H1 (cell line): ENCODE measurements around the gene ELMO3. TPM values are rescaled to one million over a fixed set of nuclear protein-coding genes. Genes with fewer than 3 reads are reported as not detected.

Experiments
- ASH2L ChIP-seq: fragments of 200-600, 300-600 bp; sonication (generic); IDR thresholded peaks from one replicate; pipeline ENCODE4 v1.7.1; 2017; ENCODE audit warnings: low read length
- ATF3 ChIP-seq: IDR thresholded peaks from 2 replicates; pipeline ENCODE4 v1.6.1; 2011; ENCODE audit warnings: low read depth, mild to moderate bottlenecking, low read length; ENCODE audit not compliant: insufficient read depth
- BCL11A ChIP-seq, 2 experiments: IDR thresholded peaks; one replicate each; pipeline ENCODE4 v1.6.1; 2011; ENCODE audit warnings: low read depth in 2 of 2, low read length in 2 of 2, mild to moderate bottlenecking in 2 of 2
- CHD1 ChIP-seq: IDR thresholded peaks from 2 replicates; pipeline ENCODE4 v1.6.1; 2012; ENCODE audit warnings: low read depth, low read length, improper control_type of control experiment
- CREB1 ChIP-seq: IDR thresholded peaks from 2 replicates; pipeline ENCODE4 v1.6.1; 2012; ENCODE audit warnings: inconsistent platforms
- CTBP2 ChIP-seq: IDR thresholded peaks from 2 replicates; pipeline ENCODE4 v1.7.0; 2011; ENCODE audit warnings: borderline replicate concordance, mild to moderate bottlenecking, moderate library complexity, mixed read lengths, low read length; ENCODE audit not compliant: insufficient read depth, insufficient read length
- GABPA ChIP-seq: IDR thresholded peaks from 2 replicates; pipeline ENCODE4 v1.6.1; 2011; ENCODE audit warnings: mild to moderate bottlenecking, low read length, moderate library complexity, borderline replicate concordance; ENCODE audit not compliant: insufficient read depth
- HDAC2 ChIP-seq, 2 experiments: fragments of 300-600 bp in 1 of 2; sonication (generic) in 1 of 2; IDR thresholded peaks; 2 replicates each; pipeline ENCODE4 v1.6.1; 2011 to 2012; ENCODE audit warnings: low read depth in 2 of 2, low read length in 2 of 2, mild to moderate bottlenecking in 2 of 2, moderate library complexity in 2 of 2, borderline replicate concordance in 1 of 2, inconsistent platforms in 1 of 2
- JUN ChIP-seq: IDR thresholded peaks from 2 replicates; pipeline ENCODE4 v1.6.1; 2011; ENCODE audit warnings: low read depth, mild to moderate bottlenecking, improper control_type of control experiment, low read length
- JUND ChIP-seq: IDR thresholded peaks from 2 replicates; pipeline ENCODE4 v1.6.1; 2011; ENCODE audit warnings: mild to moderate bottlenecking, improper control_type of control experiment, low read length
- KDM5A ChIP-seq: fragments of 200-600 bp; IDR thresholded peaks from 2 replicates; pipeline ENCODE4 v1.7.1; 2012; ENCODE audit warnings: mild to moderate bottlenecking, low read length, inconsistent platforms, mixed read lengths
- MAFK ChIP-seq: IDR thresholded peaks from 2 replicates; pipeline ENCODE4 v1.6.1; 2012; ENCODE audit warnings: low read depth, mild to moderate bottlenecking, improper control_type of control experiment, low read length
- MAX ChIP-seq: IDR thresholded peaks from 2 replicates; pipeline ENCODE4 v1.6.1; 2012; ENCODE audit warnings: inconsistent platforms
- POLR2AphosphoS5 ChIP-seq: IDR thresholded peaks from 2 replicates; pipeline ENCODE4 v1.6.1; 2011; ENCODE audit warnings: low read depth, low read length
- RFX5 ChIP-seq: IDR thresholded peaks from 2 replicates; pipeline ENCODE4 v1.6.1; 2011; ENCODE audit warnings: low read depth, low read length, improper control_type of control experiment, borderline replicate concordance
- SAP30 ChIP-seq: fragments of 300-600 bp; sonication (generic); IDR thresholded peaks from 2 replicates; pipeline ENCODE4 v1.7.1; 2012; ENCODE audit warnings: low read length, moderate library complexity, mild to moderate bottlenecking, inconsistent platforms; ENCODE audit not compliant: insufficient read depth, insufficient replicate concordance
- SIN3A ChIP-seq, 2 experiments: IDR thresholded peaks in 1 of 2; conservative IDR thresholded peaks in 1 of 2; 2 replicates each; pipeline ENCODE4 v1.6.1; 2011 to 2012; ENCODE audit warnings: low read length in 2 of 2, improper control_type of control experiment in 1 of 2, low read depth in 1 of 2, mild to moderate bottlenecking in 1 of 2
- SIRT6 ChIP-seq: IDR thresholded peaks from one replicate; pipeline ENCODE4 v1.7.1; 2012; ENCODE audit warnings: low read length, inconsistent platforms
- SP1 ChIP-seq: IDR thresholded peaks from 2 replicates; pipeline ENCODE4 v1.6.1; 2011; ENCODE audit warnings: low read depth, low read length
- SUZ12 ChIP-seq: fragments of 200-600 bp; sonication (generic); IDR thresholded peaks from 2 replicates; pipeline ENCODE4 v1.6.1; 2012; ENCODE audit warnings: mild to moderate bottlenecking, inconsistent platforms, low read length, moderate library complexity, mixed read lengths
- TCF12 ChIP-seq: IDR thresholded peaks from 2 replicates; pipeline ENCODE4 v1.6.1; 2011; ENCODE audit warnings: low read depth, mild to moderate bottlenecking, low read length
- YY1 ChIP-seq: IDR thresholded peaks from 2 replicates; pipeline ENCODE4 v1.6.1; 2011; ENCODE audit warnings: low read depth, mild to moderate bottlenecking, low read length
- ZNF274 ChIP-seq: IDR thresholded peaks from 2 replicates; pipeline ENCODE4 v1.7.0; 2012; ENCODE audit warnings: low read length, borderline replicate concordance; ENCODE audit errors: extremely low read depth
- polyA plus RNA-seq, 7 experiments: library from polyadenylated mRNA; depleted of rRNA in 3 of 7; stranded (reverse) in 5 of 7; unstranded in 2 of 7; fragments of >200 nt in 5 of 7; fragments of 200-250 nt in 2 of 7; gene quantifications; 1 replicate in 5 of 7; 2 replicates in 1 of 7; 4 replicates in 1 of 7; pipeline versions ENCODE4 v1.2.1 to v1.2.3, GENCODE V29; 2011 to 2013; ENCODE audit warnings: missing spikeins in 2 of 7, mixed read lengths in 2 of 7
- total RNA-seq: library from RNA; stranded (reverse); fragmentation: NEBNext Ultra II Directional; extraction: Animal tissue kit (Norgen Biotek cat#: 25700); gene quantifications from 2 replicates; pipeline ENCODE4 v1.2.1, GENCODE V29; 2021

ELMO3 gene
- total and polyA plus RNA-seq, 2 of the 8 experiments (the other 6 are each of a cell fraction or from before 2014, with no cell fraction given): 9.6 to 10.9 TPM

GRCh38 chr16:67226804-67227566 is 28.1 kb downstream of the ELMO3 start, which contains the start of gene TMEM208 (continued):
- TF ChIP-seq CTBP2 (no peak), CREB1 (peak; percentile 100), GABPA (peak; percentile 99), SIRT6 (no peak), SAP30 (peak; percentile 82), TCF12 (no peak), MAX (peak; percentile 69), MAFK (no peak), SP1 (peak; percentile 91), HDAC2 (IDR thresholded peaks at IDR 0.05; ENCODE audit: borderline replicate concordance in 1 of 2, low read depth in 2 of 2, low read length in 2 of 2) (peak in 1 of 2 experiments; percentile 95; a peak in 1 of 4 replicates), YY1 (peak; percentile 88), BCL11A (IDR thresholded peaks at IDR 0.05; ENCODE audit: low read depth in 2 of 2, low read length in 2 of 2) (no peak), POLR2AphosphoS5 (peak; percentile 94), KDM5A (peak; percentile 98), JUN (no peak), SIN3A (conservative IDR thresholded peaks at IDR 0.05 in 1 of 2, IDR thresholded peaks at IDR 0.05 in 1 of 2; ENCODE audit: low read depth in 1 of 2, low read length in 2 of 2) (peak; percentile 95 to 98), ATF3 (peak; percentile 98), CHD1 (no peak), ASH2L (peak; percentile 86), SUZ12 (no peak), ZNF274 (no peak), JUND (no peak), RFX5 (no peak)
